ENCODE measurements around the gene CLHC1. TPM values are rescaled to one million over a fixed set of nuclear protein-coding genes. Genes with fewer than 3 reads are reported as not detected.

Gene CLHC1
- total and polyA plus RNA-seq, 2 experiments from 2014 or later, result 10.6 to 21.1 TPM

DNA sequence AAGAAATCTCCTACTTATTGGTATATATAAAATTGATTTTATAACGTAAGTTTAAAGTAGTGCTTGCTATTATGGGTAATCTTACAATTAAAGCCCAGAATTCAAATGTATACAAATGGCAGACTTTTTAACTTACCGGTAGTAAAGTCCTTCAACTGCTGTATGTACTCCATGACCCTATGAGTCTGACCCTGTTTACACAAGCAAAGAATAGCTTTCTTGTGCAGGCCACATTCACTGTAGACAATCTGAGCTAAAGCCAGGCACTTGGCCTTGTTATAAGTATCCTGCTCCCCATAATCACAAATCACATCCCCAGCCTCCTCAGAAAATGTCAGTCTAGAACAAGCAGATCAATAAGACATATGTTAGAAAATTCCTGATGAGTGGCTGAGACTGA lies 51.7 kb downstream of the CLHC1 start:
- Histone ChIP-seq H3K4me3 (no peak overlapping the region), H3K79me2 (no peaks in the 10 kb centered on the region), H2AFZ (no peak overlapping the region), H3K9me3 (ENCODE audit: low read depth) (no peaks in the 10 kb centered on the region), H3K27me3 (no peaks in the 10 kb centered on the region), H3K27ac (no peak overlapping the region), H3K9me2 (replicated peaks; ENCODE audit: insufficient read depth) (no peaks in the 10 kb centered on the region), H3K4me1 (ENCODE audit: insufficient read depth) (no peaks in the 10 kb centered on the region), H3K36me3 (replicated peaks; ENCODE audit: insufficient read depth, low read depth) (no peaks in the 10 kb centered on the region), H4K20me1 (ENCODE audit: insufficient read depth, poor library complexity, severe bottlenecking) (no peaks in the 10 kb centered on the region), H3K4me2 (no peak overlapping the region)
- WGBS (ENCODE audit: low lambda C conversion rate, missing lambda C conversion rate), result 59% methylated on average over 2 of the region's 2 CpGs
- DNase-seq (ENCODE audit: low spot score), result no peak
- TF ChIP-seq EZH2 (IDR thresholded peaks at IDR 0.05; ENCODE audit: borderline replicate concordance), result no peak
- TF ChIP-seq EZH2phosphoT487 (IDR thresholded peaks at IDR 0.05; ENCODE audit: low read depth, severe bottlenecking, unreplicated experiment), result no peak

- Histone ChIP-seq H3K9me3 (ENCODE audit: low read depth) (no peaks in the 10 kb centered on the region), H3K9me2 (replicated peaks; ENCODE audit: insufficient read depth) (no peaks in the 10 kb centered on the region), H3K4me1 (ENCODE audit: insufficient read depth) (no peaks in the 10 kb centered on the region), H3K27me3 (no peaks in the 10 kb centered on the region), H3K36me3 (replicated peaks; ENCODE audit: insufficient read depth, low read depth) (no peaks in the 10 kb centered on the region), H4K20me1 (ENCODE audit: insufficient read depth, poor library complexity, severe bottlenecking) (no peaks in the 10 kb centered on the region), H3K4me2 (no peak overlapping the region), H3K4me3 (no peak overlapping the region), H2AFZ (no peak overlapping the region), H3K79me2 (no peaks in the 10 kb centered on the region), H3K27ac (no peak overlapping the region)
- no peak for TF ChIP-seq CTCF (IDR thresholded peaks at IDR 0.05; ENCODE audit: poor library complexity)
- TF ChIP-seq EZH2phosphoT487 (IDR thresholded peaks at IDR 0.05; ENCODE audit: low read depth, severe bottlenecking, unreplicated experiment), result no peak
- TF ChIP-seq EZH2 (IDR thresholded peaks at IDR 0.05; ENCODE audit: borderline replicate concordance), result no peak
- DNase-seq (ENCODE audit: low spot score), result no peak
- WGBS (ENCODE audit: low lambda C conversion rate, missing lambda C conversion rate), result 33% methylated on average over 1 of the region's 1 CpG
Observed at GRCh38 chr2:55176094-55176415, 56.0 kb downstream of the CLHC1 start.

DNA sequence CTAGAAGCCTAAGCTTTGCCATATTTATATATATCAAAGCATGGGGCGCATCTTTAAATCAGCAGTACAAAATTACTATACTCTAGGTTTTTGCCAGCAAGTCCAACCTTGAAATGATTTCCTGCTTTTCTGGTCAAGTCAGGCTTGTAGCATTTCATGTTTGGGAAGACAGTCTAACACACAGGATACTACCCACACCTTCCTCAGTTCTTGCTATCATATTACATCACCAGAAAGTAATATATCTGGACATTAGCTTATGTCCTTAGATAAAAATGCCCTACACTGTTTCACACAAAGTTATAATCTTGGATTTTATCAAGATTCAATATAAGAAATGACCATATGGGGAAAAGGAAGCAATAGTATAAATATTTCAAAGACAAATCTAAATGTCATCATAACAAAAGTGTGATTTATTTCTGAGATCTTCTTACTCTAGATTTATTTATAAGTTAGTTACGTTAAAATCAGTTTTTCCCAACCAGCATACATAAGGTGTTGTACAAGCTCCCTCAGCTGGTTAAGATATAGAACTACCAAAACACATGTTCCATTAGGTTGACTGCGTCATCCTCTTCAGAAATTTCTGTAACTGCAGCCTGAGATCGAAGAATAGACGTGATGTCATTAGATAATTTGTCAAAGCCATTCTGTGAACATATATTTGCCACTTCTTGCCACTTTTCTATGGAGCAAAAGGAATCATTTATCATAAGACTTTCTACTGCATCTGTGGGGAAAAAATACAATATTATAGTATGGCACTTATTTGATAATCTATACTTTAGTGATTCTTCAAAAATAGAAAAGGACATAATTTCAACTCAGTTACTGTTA lies 56.6 kb downstream of the CLHC1 start:
- TF ChIP-seq CTCF (IDR thresholded peaks at IDR 0.05; ENCODE audit: poor library complexity), result peak; percentile 73
- TF ChIP-seq EZH2phosphoT487 (IDR thresholded peaks at IDR 0.05; ENCODE audit: low read depth, severe bottlenecking, unreplicated experiment), result no peak
- no peak for TF ChIP-seq EZH2 (IDR thresholded peaks at IDR 0.05; ENCODE audit: borderline replicate concordance)
- WGBS (ENCODE audit: low lambda C conversion rate, missing lambda C conversion rate), result 57% methylated on average over 5 of the region's 5 CpGs
- H3K9me2 ChIP-seq (replicated peaks; ENCODE audit: insufficient read depth), result no peaks in the 10 kb centered on the region

GRCh38 chr2:55173438-55174054 lies 58.5 kb downstream of the CLHC1 start:
- TF ChIP-seq EZH2phosphoT487 (IDR thresholded peaks at IDR 0.05; ENCODE audit: low read depth, severe bottlenecking, unreplicated experiment) (no peak), EZH2 (IDR thresholded peaks at IDR 0.05; ENCODE audit: borderline replicate concordance) (no peak), CTCF (IDR thresholded peaks at IDR 0.05; ENCODE audit: poor library complexity) (no peak)
- Histone ChIP-seq H4K20me1 (ENCODE audit: insufficient read depth, poor library complexity, severe bottlenecking) (no peaks in the 10 kb centered on the region), H3K9me2 (replicated peaks; ENCODE audit: insufficient read depth) (no peaks in the 10 kb centered on the region), H3K36me3 (replicated peaks; ENCODE audit: insufficient read depth, low read depth) (no peaks in the 10 kb centered on the region), H3K27me3 (no peaks in the 10 kb centered on the region), H3K79me2 (no peaks in the 10 kb centered on the region), H3K9me3 (ENCODE audit: low read depth) (no peaks in the 10 kb centered on the region), H3K4me1 (ENCODE audit: insufficient read depth) (no peaks in the 10 kb centered on the region), H3K4me3 (no peak overlapping the region), H3K27ac (no peak overlapping the region), H3K4me2 (no peak overlapping the region), H2AFZ (no peak overlapping the region)
- WGBS (ENCODE audit: low lambda C conversion rate, missing lambda C conversion rate), result 78% methylated on average over 2 of the region's 2 CpGs
- DNase-seq (ENCODE audit: low spot score), result no peak

More for the DNA sequence above, 56.6 kb downstream of the CLHC1 start:
- Histone ChIP-seq H3K79me2 (no peaks in the 10 kb centered on the region), H3K9me3 (ENCODE audit: low read depth) (no peaks in the 10 kb centered on the region), H3K27ac (no peak overlapping the region), H3K36me3 (replicated peaks; ENCODE audit: insufficient read depth, low read depth) (no peaks in the 10 kb centered on the region), H3K4me1 (ENCODE audit: insufficient read depth) (no peaks in the 10 kb centered on the region), H3K27me3 (no peaks in the 10 kb centered on the region), H4K20me1 (ENCODE audit: insufficient read depth, poor library complexity, severe bottlenecking) (no peaks in the 10 kb centered on the region), H2AFZ (no peak overlapping the region), H3K4me2 (no peak overlapping the region), H3K4me3 (no peak overlapping the region)
- DNase-seq (ENCODE audit: low spot score), result peak; percentile 67
